H1 (cell line): Measurements from ENCODE around the gene SVIL. TPM values are rescaled to one million over a fixed set of nuclear protein-coding genes. Genes with fewer than 3 reads are reported as not detected.

Experiments
- CTCF ChIA-PET: fragments of 300-600 bp; sonication (Branson Sonifier 250); formaldehyde crosslinking; loops from one replicate; lab custom pipeline; 2021; ENCODE audit not compliant: partially characterized antibody; lab: Charles Lee
- POLR2A ChIA-PET: fragments of 300-600 bp; sonication (Branson Sonifier 250); formaldehyde crosslinking; loops from one replicate; lab custom pipeline; 2021; ENCODE audit warnings: inconsistent platforms; ENCODE audit not compliant: partially characterized antibody; lab: Charles Lee
- DNase-seq, 2 experiments: peaks; one replicate each; pipeline versions ENCODE4 v3.0.0 to v3.0.0-alpha.2; 2010 to 2022; ENCODE audit warnings: low spot score in 2 of 2, low read depth in 1 of 2, mixed read lengths in 1 of 2
- FAIRE-seq: peaks from 2 replicates; lab custom pipeline; 2011; peaks lifted over from hg19 to GRCh38; lab: Jason Lieb, UNC
- H2AFZ ChIP-seq: 2 replicates; pipeline ENCODE4 v1.8.1; 2012; ENCODE audit warnings: low read length, inconsistent platforms
- H2AK5ac ChIP-seq: 2 replicates; pipeline ENCODE4 v1.6.1; 2013; ENCODE audit warnings: low read depth, low read length
- H2BK120ac ChIP-seq: replicated peaks from 2 replicates; pipeline ENCODE3; 2013; ENCODE audit warnings: low read depth, low read length, inconsistent platforms
- H2BK12ac ChIP-seq: 2 replicates; pipeline ENCODE4 v1.6.1; 2013; ENCODE audit warnings: low read depth, low read length
- H2BK15ac ChIP-seq: 2 replicates; pipeline ENCODE4 v1.6.1; 2013; ENCODE audit warnings: low read length
- H2BK20ac ChIP-seq: 2 replicates; pipeline ENCODE4 v1.6.1; 2013; ENCODE audit warnings: low read length
- H2BK5ac ChIP-seq: 2 replicates; pipeline ENCODE4 v1.6.1; 2013; ENCODE audit warnings: low read depth, low read length
- H3K14ac ChIP-seq: 2 replicates; pipeline ENCODE4 v1.6.1; 2013; ENCODE audit warnings: inconsistent platforms; ENCODE audit not compliant: insufficient read length
- H3K18ac ChIP-seq: 2 replicates; pipeline ENCODE4 v1.6.1; 2013; ENCODE audit warnings: low read length; ENCODE audit errors: extremely low read depth
- H3K23ac ChIP-seq: 2 replicates; pipeline ENCODE4 v1.6.1; 2013; ENCODE audit warnings: inconsistent platforms; ENCODE audit not compliant: insufficient read length
- H3K23me2 ChIP-seq: 2 replicates; pipeline ENCODE4 v1.6.1; 2013; ENCODE audit warnings: low read depth, low read length
- H3K27ac ChIP-seq: 2 replicates; pipeline ENCODE4 v1.6.1; 2011; ENCODE audit warnings: low read depth, low read length, inconsistent platforms
- H3K27me3 ChIP-seq, 4 experiments: replicated peaks in 1 of 4; 1 replicate in 1 of 4; 2 replicates in 3 of 4; pipeline versions ENCODE4 v1.6.1 to v1.8.1; 2011 to 2013; ENCODE audit warnings: low read length in 3 of 4, mild to moderate bottlenecking in 3 of 4, inconsistent platforms in 2 of 4, mixed read lengths in 2 of 4, moderate library complexity in 1 of 4; ENCODE audit not compliant: control insufficient read depth in 3 of 4, insufficient read depth in 3 of 4; ENCODE audit errors: extremely low read depth in 1 of 4
- H3K36me3 ChIP-seq, 4 experiments: 2 replicates each; pipeline versions ENCODE4 v1.6.1 to v1.8.1; 2011 to 2013; ENCODE audit warnings: mild to moderate bottlenecking in 4 of 4, low read length in 3 of 4, moderate library complexity in 2 of 4, control low read depth in 1 of 4, inconsistent platforms in 1 of 4; ENCODE audit not compliant: insufficient read depth in 4 of 4, control insufficient read depth in 2 of 4
- H3K4ac ChIP-seq: replicated peaks from 2 replicates; pipeline ENCODE3; 2013; ENCODE audit warnings: low read length, low read depth, mixed read lengths, inconsistent platforms; ENCODE audit not compliant: insufficient read length
- H3K4me1 ChIP-seq, 4 experiments: replicated peaks in 1 of 4; 1 replicate in 1 of 4; 2 replicates in 3 of 4; pipeline versions ENCODE4 v1.6.1 to v1.8.1; 2011 to 2013; ENCODE audit warnings: low read length in 3 of 4, inconsistent platforms in 2 of 4, mixed read lengths in 1 of 4; ENCODE audit not compliant: insufficient read depth in 4 of 4, control insufficient read depth in 3 of 4
- H3K4me2 ChIP-seq, 2 experiments: 2 replicates each; pipeline versions ENCODE4 v1.6.1 to v1.8.1; 2011 to 2013; ENCODE audit warnings: low read depth in 2 of 2, low read length in 2 of 2, control low read depth in 1 of 2, inconsistent platforms in 1 of 2, mild to moderate bottlenecking in 1 of 2; ENCODE audit not compliant: insufficient read depth in 1 of 2
- H3K4me3 ChIP-seq, 4 experiments: fragments of 200-600, 300-600 bp in 1 of 4; sonication (generic), shearing (Covaris generic), sonication (Bioruptor Twin) in 1 of 4; 2 replicates each; pipeline versions ENCODE4 v1.5.1 to v1.8.1; 2011 to 2016; ENCODE audit warnings: low read length in 4 of 4, low read depth in 3 of 4, control low read depth in 2 of 4, inconsistent platforms in 2 of 4, mild to moderate bottlenecking in 2 of 4, mixed read lengths in 1 of 4, moderate library complexity in 1 of 4; ENCODE audit not compliant: insufficient read depth in 2 of 4; ENCODE audit errors: extremely low read depth in 1 of 4
- H3K56ac ChIP-seq: replicated peaks from 2 replicates; pipeline ENCODE3; 2013; ENCODE audit warnings: low read depth, mild to moderate bottlenecking, mixed read lengths, low read length, inconsistent platforms; ENCODE audit not compliant: insufficient read length
- H3K79me1 ChIP-seq: 2 replicates; pipeline ENCODE4 v1.6.1; 2013; ENCODE audit warnings: low read depth, low read length, control low read depth
- H3K79me2 ChIP-seq, 2 experiments: 2 replicates each; pipeline versions ENCODE4 v1.6.1 to v1.8.1; 2012 to 2013; ENCODE audit warnings: low read length in 2 of 2, mild to moderate bottlenecking in 2 of 2, inconsistent platforms in 1 of 2; ENCODE audit not compliant: insufficient read depth in 2 of 2, control insufficient read depth in 1 of 2
- H3K9ac ChIP-seq, 4 experiments: replicated peaks in 1 of 4; 1 replicate in 1 of 4; 2 replicates in 3 of 4; pipeline versions ENCODE4 v1.6.1 to v1.8.1; 2011 to 2013; ENCODE audit warnings: low read depth in 3 of 4, low read length in 3 of 4, control low read depth in 2 of 4, mild to moderate bottlenecking in 2 of 4, moderate library complexity in 2 of 4, inconsistent platforms in 1 of 4; ENCODE audit errors: extremely low read depth in 1 of 4
- H3K9me3 ChIP-seq, 2 experiments: 2 replicates each; pipeline versions ENCODE4 v1.6.1 to v1.8.1; 2012 to 2013; ENCODE audit warnings: mild to moderate bottlenecking in 2 of 2, moderate library complexity in 2 of 2, control low read depth in 1 of 2, inconsistent platforms in 1 of 2, low read depth in 1 of 2, low read length in 1 of 2, mixed read lengths in 1 of 2; ENCODE audit not compliant: insufficient read depth in 2 of 2
- H4K20me1 ChIP-seq, 2 experiments: replicated peaks in 1 of 2; 2 replicates each; pipeline versions ENCODE3 to v1.8.1; 2011 to 2013; ENCODE audit warnings: inconsistent platforms in 2 of 2, low read length in 2 of 2, mild to moderate bottlenecking in 1 of 2; ENCODE audit not compliant: insufficient read depth in 2 of 2, control insufficient read depth in 1 of 2
- H4K5ac ChIP-seq: 2 replicates; pipeline ENCODE4 v1.6.1; 2013; ENCODE audit warnings: low read length, low read depth, mixed read lengths, inconsistent platforms; ENCODE audit not compliant: insufficient read length
- H4K8ac ChIP-seq: 2 replicates; pipeline ENCODE4 v1.8.0; 2013; ENCODE audit warnings: mild to moderate bottlenecking, moderate library complexity, low read length, inconsistent platforms; ENCODE audit not compliant: insufficient read depth; ENCODE audit errors: extremely low read depth
- H4K91ac ChIP-seq: replicated peaks from 2 replicates; pipeline ENCODE3; 2013; ENCODE audit warnings: low read length, mixed read lengths, inconsistent platforms; ENCODE audit not compliant: insufficient read length
- BCL11A ChIP-seq, 2 experiments: IDR thresholded peaks; one replicate each; pipeline ENCODE4 v1.6.1; 2011; ENCODE audit warnings: low read depth in 2 of 2, low read length in 2 of 2, mild to moderate bottlenecking in 2 of 2
- CTBP2 ChIP-seq: IDR thresholded peaks from 2 replicates; pipeline ENCODE4 v1.7.0; 2011; ENCODE audit warnings: borderline replicate concordance, mild to moderate bottlenecking, moderate library complexity, mixed read lengths, low read length; ENCODE audit not compliant: insufficient read depth, insufficient read length
- JUND ChIP-seq: IDR thresholded peaks from 2 replicates; pipeline ENCODE4 v1.6.1; 2011; ENCODE audit warnings: mild to moderate bottlenecking, improper control_type of control experiment, low read length
- KDM4A ChIP-seq: IDR thresholded peaks from one replicate; pipeline ENCODE4 v1.7.1; 2012; ENCODE audit warnings: low read depth, mild to moderate bottlenecking, moderate library complexity, low read length, inconsistent platforms; ENCODE audit not compliant: severe bottlenecking
- KDM5A ChIP-seq: fragments of 200-600 bp; IDR thresholded peaks from 2 replicates; pipeline ENCODE4 v1.7.1; 2012; ENCODE audit warnings: mild to moderate bottlenecking, low read length, inconsistent platforms, mixed read lengths
- RNF2 ChIP-seq: fragments of 200-900, 300-1000 bp; sonication (generic); IDR thresholded peaks from 2 replicates; pipeline ENCODE4 v1.7.1; 2016; ENCODE audit warnings: borderline replicate concordance, low read depth, mild to moderate bottlenecking, antibody characterized with exemption, low read length; ENCODE audit not compliant: poor library complexity, severe bottlenecking; ENCODE audit errors: missing control alignments
- SIX5 ChIP-seq: IDR thresholded peaks from 2 replicates; pipeline ENCODE4 v1.6.1; 2011; ENCODE audit warnings: mild to moderate bottlenecking, low read depth, low read length
- SP1 ChIP-seq: IDR thresholded peaks from 2 replicates; pipeline ENCODE4 v1.6.1; 2011; ENCODE audit warnings: low read depth, low read length
- SP4 ChIP-seq: IDR thresholded peaks from 2 replicates; pipeline ENCODE4 v1.6.1; 2012; ENCODE audit warnings: low read length, inconsistent platforms
- TAF1 ChIP-seq: IDR thresholded peaks from 2 replicates; pipeline ENCODE4 v1.6.1; 2011; ENCODE audit warnings: mild to moderate bottlenecking, low read depth, low read length
- TAF7 ChIP-seq: optimal IDR thresholded peaks from 2 replicates; pipeline ENCODE3; 2011; ENCODE audit warnings: low read depth, mild to moderate bottlenecking, inconsistent platforms, low read length, moderate library complexity, borderline replicate concordance
- WGBS, 2 experiments: shearing (Covaris generic) in 1 of 2; methylation state at CpG; one replicate each; pipeline versions ENCODE4 v1.1.6 to v1.1.7; 2013 to 2015; ENCODE audit warnings: low lambda C conversion rate in 2 of 2, mixed read lengths in 2 of 2, inconsistent platforms in 1 of 2, low coverage in 1 of 2, missing lambda C conversion rate in 1 of 2; ENCODE audit not compliant: insufficient replicate concordance in 2 of 2, insufficient coverage in 1 of 2, insufficient read length in 1 of 2; ENCODE audit errors: extremely low coverage in 1 of 2, missing lambda C conversion rate in 1 of 2; 5-methylcytosine and 5-hydroxymethylcytosine counted together
- polyA plus RNA-seq, 7 experiments: library from polyadenylated mRNA; depleted of rRNA in 3 of 7; stranded (reverse) in 5 of 7; unstranded in 2 of 7; fragments of >200 nt in 5 of 7; fragments of 200-250 nt in 2 of 7; gene quantifications; 1 replicate in 5 of 7; 2 replicates in 1 of 7; 4 replicates in 1 of 7; pipeline versions ENCODE4 v1.2.1 to v1.2.3, GENCODE V29; 2011 to 2013; ENCODE audit warnings: missing spikeins in 2 of 7, mixed read lengths in 2 of 7
- total RNA-seq: library from RNA; stranded (reverse); fragmentation: NEBNext Ultra II Directional; extraction: Animal tissue kit (Norgen Biotek cat#: 25700); gene quantifications from 2 replicates; pipeline ENCODE4 v1.2.1, GENCODE V29; 2021

Gene SVIL
- total and polyA plus RNA-seq, 2 of the 8 experiments (the other 6 are each of a cell fraction or from before 2014, with no cell fraction given): 4.7 to 15.4 TPM

DNA sequence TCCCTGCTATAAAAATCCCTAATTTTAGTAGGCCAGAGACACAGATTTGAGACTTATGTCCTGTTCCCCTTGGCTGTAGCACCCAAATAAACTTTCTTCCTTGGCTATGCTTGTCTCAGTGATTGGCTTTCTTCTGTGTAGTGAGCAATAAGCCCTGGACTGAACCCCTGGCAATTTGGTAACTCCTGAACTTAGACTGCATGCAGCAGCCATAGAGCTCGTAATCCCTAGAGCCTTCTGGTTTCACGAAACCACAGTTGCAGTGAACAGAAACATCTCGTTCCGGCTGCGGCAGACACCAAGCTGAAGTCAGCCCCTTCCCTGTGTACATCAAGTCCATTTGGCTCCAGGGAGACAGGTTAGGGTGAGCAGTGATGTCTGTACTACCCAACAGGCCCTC, 173.7 kb downstream of the SVIL start:
- Histone ChIP-seq H3K23me2 (no peaks in the 10 kb centered on the region), H4K5ac (no peak overlapping the region), H2AFZ (no peak overlapping the region), H3K4me3 (no peak overlapping the region), H3K79me1 (no peaks in the 10 kb centered on the region), H3K4me1 (no peaks in the 10 kb centered on the region), H3K36me3 (peaks cover 0 to 12% (median under 1%) of the 10 kb centered on the region in 4 experiments; a peak in 6 of 8 replicates), H3K27me3 (no peaks in the 10 kb centered on the region), H3K9me3 (no peaks in the 10 kb centered on the region), H3K18ac (no peak overlapping the region), H3K14ac (no peak overlapping the region), H2BK120ac (no peak overlapping the region), H3K79me2 (no peaks in the 10 kb centered on the region), H4K20me1 (peaks cover 0 to 2% of the 10 kb centered on the region in 2 experiments), H3K4ac (no peak overlapping the region), H3K4me2 (no peak overlapping the region), H2BK12ac (no peak overlapping the region), H3K56ac (no peak overlapping the region), H2BK15ac (no peak overlapping the region), H2BK5ac (no peak overlapping the region), H3K27ac (no peak overlapping the region), H2BK20ac (no peak overlapping the region), H4K91ac (no peak overlapping the region), H3K23ac (no peak overlapping the region), H2AK5ac (no peak overlapping the region), H3K9ac (no peak overlapping the region), H4K8ac (no peak overlapping the region)
- FAIRE-seq: no peak
- DNase-seq: no peak
- no peak for TF ChIP-seq TAF7
- no peak for TF ChIP-seq JUND
- no peak for TF ChIP-seq CTBP2
- no peak for TF ChIP-seq SP1
- TF ChIP-seq KDM4A: no peak
- no peak for TF ChIP-seq SIX5
- no peak for TF ChIP-seq BCL11A (IDR thresholded peaks at IDR 0.05; ENCODE audit: low read depth in 2 of 2, low read length in 2 of 2)
- TF ChIP-seq KDM5A: no peak
- no peak for TF ChIP-seq SP4
- no peak for TF ChIP-seq TAF1
- no peak for TF ChIP-seq RNF2
- 84% methylated on average over 5 of the region's 5 CpGs; no CpG with 5 or more reads in 1 of the 2 experiments for WGBS, 2 experiments
- ChIA-PET POLR2A (interaction anchor here (0.7 kb wide), 1 partner anchor 9 kb away, joined by 4 read pairs; no protein-coding TSS in a partner anchor), CTCF (interaction anchor here (0.9 to 2.1 kb wide), 7 partner anchors 8 to 27 kb away, joined by 3 to 6 read pairs (median 3); no protein-coding TSS in a partner anchor)
